NK-92 (cell line): ENCODE results near the gene AGAP1.

Experiments used
- DNase-seq: peaks from one replicate; lab custom pipeline; 2025; ENCODE audit not compliant: unreplicated experiment; lab: John Stamatoyannopoulos, UW

Gene AGAP1

DNA sequence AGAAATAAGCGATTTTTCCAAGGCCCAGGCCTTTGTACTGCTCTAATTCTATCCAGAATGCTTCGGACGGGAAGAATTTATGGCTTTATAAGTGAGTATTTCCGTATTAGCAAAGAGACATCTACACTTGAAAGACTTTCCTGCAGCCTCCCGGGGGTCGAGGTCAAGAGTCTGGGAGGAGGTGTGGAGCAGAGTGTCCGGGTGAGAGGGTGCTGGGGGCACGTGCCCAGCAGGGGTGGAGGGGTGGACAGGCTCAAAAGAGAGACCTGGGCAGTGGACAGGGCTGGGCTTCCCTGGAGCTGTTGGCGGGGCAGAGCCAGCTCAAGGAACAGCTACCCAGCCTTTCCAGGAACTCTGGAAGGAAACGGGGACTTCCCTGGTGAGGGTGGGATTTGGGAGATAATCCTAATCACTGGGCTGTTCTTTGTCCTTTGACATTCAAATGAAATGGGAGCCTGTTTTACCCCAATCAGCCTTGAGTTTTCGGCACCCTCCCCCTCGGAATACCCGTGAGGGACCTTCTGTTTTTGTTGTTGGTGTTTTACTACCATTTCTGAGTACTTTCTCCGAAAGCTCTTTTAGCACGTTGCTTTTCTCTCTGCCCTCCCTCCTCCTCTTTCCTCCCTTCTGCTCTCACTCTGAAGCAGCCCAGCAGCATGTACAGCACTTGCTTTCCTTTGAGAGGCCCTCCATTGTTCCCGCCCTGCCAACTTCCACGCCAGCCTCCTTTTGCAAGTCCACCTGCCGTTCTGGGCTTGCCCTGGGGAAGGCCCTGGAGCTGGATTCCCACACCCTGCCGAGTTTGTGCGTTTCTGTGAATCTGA, 164.7 kb downstream of the AGAP1 start:
- no peak for DNase-seq

DNA sequence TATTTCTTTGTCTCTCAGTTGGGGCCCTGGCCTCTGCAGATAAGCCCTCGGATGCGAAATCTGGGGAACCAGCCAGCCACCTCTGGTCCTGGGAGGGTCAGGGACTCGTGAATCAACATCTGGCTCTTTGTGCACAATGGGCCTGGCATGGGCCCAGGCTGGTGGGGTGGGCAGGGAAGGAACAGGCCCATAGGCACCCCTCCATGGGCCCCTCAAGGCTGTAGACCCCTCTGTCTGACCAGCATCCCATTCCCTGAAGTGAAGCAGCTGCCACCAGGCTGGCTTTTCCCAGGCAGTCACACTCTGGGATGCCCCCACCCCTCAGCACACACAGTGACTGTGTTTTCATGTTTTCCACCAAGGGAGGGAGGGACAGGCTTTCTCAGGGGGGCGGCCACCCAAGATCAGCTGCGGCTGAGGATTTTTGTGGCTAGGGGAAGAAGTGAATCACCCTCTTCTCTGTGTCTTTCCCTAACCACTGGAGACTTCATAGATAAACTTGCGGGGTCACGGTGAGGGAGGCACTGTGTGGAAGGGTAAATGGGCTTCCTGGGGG, 166.0 kb downstream of the AGAP1 start:
- DNase-seq: no peak

DNA sequence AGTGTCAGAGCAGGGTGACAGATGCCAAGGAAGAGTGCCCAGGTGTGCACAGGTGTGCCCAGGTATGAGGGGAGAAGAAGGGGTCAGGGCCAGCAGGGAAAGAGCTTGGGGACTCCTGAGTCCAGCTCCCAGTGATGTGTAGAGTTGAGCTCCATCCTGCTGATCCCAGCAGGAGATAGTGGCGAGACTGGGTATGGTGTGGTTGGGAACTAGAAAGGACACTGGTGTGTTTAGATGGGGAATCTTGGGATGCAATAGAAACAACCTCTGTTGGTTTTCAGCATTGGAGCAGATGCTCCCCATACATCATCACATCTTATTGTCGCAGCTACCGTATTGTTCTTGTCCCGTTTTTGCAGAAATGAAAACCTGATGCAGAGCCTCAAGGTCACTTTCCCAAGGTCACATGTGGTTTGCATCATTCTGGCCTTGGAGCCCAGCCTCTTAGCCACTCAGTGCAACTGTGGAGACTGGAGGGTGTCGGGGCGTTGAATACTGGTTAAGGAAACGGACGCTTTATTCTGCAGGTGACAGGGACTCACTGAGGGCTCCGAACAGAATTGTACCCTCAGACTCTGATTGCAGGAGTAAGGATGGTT, 166.7 kb downstream of the AGAP1 start:
- DNase-seq: no peak

DNA sequence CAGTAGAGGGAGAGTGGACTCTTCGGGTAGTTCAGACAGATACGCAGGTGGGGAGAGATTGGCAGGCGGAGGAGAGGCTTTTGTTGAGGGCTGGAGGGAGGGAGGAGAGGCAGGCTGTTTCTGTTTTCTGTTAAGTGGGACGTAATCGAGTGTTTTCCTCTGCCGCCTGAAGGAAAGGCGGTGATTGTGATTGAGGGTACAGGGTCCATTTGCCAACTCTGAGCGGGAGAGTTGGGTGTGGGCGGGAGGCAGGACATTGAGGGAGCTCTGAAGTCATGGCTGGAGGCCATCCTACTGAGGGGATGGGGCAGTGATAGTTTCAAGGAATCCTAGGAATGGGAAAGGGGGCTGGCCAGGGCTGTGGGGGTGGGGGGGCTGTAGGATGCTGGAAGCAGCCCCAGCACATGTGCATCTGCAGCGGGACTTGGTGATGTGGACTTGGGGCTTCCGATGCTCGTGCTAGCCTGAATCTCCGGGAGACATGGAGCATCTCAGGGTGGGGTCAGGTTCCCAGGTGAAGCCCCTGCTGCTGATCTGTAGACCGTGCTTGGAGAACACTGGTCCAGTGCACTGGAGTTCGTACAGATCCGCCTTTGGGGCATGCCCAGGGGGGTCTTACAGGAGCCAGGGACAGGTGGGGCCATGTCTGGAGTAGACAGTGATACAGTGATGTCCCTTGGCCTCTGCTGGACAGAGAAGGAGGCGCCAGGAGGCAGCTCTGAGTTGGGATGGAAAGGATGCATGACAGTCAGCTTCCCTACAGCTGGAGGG, 167.5 kb downstream of the AGAP1 start:
- DNase-seq: no peak

DNA sequence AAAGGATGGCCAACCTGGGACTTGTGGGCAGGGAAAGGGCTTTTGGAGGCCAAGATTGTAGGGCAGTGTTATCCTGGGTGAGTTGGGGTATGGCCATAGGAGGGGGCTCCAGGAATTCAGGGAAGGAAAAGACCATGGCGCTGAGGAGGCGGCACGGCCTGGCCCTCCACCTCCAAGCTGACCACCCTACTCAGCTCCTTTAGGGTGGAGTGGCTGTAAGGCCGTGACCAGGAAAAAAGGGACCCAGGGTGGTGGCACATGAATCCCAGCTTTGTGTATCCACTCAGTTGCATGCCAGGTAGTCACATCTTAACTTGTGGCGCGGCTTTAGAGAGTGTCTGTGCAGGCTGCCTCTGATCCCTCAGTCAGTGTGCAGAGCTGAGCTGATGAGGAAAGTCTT, 168.1 kb downstream of the AGAP1 start:
- DNase-seq: no peak

DNA sequence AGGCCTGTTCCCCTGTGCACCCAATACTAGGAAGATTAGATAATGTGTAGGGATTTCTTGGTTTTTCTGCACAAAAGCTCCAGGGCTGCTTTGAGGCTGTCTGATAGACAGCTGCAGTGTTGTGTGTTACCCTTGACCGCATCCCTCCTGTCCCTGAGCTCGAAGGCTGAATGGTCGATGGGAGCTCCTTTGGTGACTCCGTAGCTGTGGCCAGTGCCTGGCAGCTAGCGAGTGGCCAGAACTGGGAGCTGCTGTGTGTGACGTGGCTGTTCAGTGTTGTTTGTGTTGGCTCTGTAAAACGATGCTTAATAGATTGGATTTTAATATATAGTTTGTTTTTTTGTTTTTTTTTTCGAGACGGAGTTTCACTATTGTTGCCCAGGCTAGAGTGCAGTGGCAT, 170.0 kb downstream of the AGAP1 start:
- DNase-seq: no peak

DNA sequence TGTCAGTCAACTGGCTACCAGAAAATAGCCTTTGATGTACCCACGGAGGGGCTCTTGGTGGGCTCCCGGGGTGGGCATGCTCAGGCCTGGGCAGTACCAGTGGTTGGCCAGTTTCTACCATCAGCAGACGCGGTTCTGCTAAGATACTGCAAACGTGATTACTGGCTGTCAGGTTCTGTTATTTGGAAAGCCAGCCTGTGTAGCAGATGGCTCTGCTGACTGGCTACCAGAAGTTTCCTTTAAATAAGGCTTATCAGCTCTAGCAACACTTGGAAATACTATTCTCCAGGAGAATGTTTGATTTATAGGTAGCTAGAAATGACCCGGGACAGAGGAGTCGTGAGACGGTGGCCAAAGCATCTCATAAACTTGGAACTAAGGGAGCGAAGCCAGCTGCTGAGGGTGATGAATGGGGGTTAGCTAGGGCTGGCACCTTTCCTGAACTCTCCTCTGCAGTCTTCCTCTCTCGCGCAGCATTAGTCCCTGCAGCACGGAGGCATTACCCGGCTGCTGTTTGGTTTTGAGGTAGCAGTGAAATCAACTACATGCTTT, 171.9 kb downstream of the AGAP1 start:
- no peak for DNase-seq

DNA sequence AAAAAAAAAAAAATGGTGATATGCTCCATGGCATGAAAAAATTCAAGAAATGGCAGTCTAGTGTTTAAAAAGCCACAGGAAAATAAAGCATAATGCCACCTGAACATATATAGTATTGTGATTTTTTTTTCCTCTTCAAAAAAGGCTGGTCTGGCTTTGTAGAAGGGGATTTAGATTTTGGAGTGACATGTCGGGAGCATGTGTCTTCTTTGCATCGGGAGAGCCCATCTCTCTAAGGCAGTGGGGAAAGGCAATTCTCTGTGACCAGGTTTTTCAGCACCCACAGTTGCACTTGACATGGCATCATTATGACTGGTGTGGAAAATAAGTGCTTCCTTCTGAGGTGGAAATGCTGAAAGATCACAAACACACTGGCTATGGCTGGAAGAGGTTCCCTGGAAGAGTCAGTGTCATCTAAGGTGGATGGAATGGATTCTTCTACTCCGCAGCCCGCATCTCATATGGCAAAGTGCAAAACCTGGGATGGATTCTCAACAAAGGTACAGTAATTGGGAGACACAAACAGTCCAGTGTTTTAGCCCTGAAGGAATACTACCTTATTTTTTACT, 172.5 kb downstream of the AGAP1 start:
- DNase-seq: no peak

DNA sequence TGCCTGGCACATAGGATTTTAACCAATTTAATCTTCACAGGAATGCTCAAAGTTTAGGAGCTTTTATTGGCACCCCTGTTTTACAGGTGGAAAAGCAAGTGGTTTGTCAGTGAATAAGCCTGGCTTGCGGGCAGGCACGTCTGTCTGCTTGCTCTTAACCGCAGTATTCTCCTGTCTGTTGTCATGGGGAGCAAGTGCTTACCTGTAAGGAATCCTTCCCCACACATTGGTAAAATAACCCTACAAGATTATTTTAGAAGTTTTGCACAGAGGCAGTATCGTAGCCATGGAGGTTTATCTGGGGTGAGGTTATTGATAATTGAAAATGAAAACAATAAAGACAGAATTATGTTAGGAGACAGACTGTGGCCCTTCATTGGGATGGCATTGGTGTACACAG, 174.9 kb downstream of the AGAP1 start:
- DNase-seq: no peak

DNA sequence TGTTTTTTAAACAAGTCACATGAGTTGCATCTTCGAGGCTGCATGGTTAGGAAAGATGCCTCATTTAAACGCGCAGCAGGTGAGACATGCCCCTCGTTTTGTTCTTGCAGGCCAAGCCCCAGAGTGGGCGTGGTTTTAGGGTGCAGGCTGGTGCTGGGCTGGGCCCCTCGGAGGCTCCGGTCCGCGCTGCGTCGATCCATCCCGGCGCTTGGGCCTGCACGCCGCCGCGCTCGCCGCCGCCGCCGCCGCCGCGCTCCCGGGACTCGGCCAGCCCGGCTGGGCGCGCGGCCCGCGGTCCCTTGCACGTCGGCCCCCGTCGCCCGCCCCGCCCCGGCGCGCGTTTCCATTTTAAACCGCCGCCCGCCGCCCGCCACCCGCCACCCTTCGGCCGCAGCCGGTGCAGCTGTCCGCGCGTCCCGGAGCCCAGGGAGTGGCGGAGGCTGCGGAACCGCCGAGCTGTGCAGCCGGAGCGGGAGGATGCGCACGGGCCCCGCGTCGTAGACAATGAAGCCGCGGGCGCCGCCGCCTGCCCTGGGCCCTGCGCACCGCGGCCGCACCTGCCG, 175.5 kb downstream of the AGAP1 start:
- no peak for DNase-seq

DNA sequence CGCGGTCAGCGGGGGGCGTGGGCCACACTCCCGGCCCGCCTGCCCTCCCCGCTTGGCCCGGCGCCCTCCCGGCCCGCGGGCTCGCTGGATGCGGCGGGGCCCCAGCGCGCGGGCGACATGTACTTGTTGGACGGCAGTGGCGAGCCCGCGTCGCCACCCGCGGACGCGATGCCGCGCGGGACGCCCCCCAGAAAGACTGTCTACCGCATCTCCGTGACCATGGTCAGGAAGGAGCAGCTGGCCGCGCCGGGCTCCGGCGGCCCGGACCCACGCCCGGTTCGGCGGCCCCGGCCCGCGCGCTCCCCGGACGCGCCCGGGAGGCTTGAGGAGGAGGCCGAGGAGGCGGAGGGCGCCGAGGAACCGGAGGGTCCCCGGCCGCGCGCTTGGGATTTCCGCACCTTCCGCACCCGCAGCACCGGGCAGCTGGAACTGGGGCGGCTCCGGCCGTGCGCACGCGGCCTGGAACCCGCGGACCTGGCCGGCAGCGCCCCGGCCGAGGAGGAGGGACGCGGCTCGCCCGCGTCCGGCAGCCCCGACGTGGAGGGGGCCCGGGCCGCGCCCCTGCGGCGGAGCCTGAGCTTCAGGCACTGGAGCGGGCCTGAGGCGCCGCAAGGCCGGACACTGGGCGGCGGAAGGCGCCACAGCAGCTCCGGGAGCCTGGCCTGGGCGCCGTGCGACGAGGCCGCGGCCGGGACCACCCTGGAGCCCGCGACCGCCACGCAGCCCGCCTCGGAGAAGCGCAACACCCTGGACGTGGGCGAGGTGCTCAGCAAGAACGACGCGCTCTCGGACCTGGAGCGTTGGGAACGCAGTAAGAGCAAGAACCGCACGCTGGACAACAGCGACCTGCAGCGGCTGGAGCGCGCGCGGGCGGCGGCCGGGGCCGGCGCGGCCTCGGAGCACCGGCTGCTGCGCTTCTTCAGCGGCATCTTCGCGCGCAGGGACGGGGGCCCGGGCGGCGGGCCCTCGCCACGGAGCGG, 176.4 kb downstream of the AGAP1 start:
- DNase-seq: no peak

DNA sequence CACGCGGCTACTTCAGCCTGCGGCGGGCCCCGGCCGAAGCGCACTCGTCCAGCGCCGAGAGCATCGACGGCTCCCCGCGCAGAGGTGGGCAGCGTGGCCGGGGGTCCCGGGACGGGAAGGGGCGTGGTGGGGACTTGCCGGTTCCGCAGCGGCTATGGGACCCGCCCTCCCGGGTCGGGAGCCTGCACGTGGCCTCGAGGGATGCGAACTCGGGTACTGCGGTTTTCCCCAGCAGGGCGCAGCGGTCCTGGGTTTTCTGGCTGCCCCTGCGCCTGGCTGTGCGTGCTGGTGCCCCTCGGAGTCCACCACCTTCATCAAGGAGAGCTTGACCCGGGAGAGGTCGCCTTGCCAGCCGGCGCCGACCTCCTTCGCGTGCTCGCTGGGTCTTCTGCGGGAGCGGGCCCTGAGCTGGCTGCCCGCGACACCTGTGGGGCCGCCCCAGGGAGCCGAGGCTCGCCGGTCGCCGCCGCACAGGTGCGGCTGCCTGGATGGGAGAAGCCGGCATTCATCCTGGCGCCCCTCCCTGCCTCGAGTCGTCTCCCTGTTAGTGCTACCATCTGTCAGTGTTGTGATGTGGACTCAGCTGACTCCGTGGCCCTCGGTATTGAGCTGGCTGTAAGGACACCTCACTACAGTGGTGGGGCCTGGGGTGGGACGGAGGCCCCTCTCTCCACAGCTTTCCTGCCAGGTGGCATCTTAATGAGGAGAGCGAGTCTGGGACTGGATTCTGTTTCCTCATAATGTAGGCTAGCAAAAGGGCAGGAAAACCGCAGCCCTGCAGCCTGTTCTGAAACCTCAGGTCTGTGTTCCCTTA, 177.3 kb downstream of the AGAP1 start:
- DNase-seq: no peak

DNA sequence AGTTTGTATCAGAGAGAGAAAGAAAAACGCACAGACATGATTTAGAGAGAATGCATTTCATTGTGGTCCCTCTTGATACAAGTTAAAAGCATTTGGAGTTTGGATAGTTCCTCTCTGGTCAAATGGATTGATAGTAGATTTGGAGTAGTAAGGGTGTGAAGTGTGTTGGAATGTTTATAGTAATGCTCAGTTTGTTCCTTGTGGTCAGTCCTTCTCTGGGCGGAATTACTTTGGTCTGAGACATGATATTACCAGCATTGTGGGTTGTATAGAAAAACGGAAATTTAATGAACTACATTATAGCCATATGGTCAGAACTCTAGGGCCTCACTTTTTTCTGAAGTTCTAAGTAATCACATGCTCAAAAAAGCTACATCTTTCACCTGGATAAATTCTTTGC, 178.9 kb downstream of the AGAP1 start:
- no peak for DNase-seq

DNA sequence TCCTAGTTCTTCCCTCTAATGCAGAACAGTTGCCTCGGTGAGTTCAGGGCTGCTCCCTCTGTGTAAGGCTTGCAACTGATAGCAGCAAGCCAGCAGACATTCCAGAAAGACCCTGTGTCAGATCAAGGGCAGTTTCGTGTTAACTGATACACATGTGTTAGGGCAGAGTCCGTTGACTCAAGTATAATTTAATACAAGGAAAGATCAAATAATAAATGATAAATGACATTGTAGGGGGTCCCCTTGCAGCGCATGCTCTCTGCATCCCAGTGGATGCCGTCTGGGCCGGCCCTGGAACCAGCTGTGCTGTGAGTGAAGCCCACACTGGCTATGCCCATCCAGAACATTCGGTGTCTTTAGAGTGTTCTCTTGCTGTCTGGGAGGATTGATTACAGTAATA, 180.3 kb downstream of the AGAP1 start:
- no peak for DNase-seq

DNA sequence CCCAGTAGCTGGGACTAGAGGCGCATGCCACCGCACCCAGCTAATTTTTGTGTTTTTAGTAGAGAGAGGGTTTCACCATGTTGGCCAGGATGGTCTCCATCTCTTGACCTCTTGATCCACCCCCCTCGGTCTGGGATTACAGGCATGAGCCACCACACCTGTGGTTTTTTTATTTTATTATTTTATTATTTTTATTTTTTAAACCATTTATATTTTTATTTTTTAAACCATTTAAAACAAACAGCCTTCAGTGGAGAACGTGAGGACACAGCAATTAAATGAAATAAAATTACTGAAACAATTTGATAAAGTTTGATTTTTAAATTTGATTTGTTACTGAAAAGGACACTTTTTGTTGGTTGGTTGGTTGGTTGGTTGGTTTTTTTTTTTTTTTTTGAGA, 181.0 kb downstream of the AGAP1 start:
- DNase-seq: no peak

DNA sequence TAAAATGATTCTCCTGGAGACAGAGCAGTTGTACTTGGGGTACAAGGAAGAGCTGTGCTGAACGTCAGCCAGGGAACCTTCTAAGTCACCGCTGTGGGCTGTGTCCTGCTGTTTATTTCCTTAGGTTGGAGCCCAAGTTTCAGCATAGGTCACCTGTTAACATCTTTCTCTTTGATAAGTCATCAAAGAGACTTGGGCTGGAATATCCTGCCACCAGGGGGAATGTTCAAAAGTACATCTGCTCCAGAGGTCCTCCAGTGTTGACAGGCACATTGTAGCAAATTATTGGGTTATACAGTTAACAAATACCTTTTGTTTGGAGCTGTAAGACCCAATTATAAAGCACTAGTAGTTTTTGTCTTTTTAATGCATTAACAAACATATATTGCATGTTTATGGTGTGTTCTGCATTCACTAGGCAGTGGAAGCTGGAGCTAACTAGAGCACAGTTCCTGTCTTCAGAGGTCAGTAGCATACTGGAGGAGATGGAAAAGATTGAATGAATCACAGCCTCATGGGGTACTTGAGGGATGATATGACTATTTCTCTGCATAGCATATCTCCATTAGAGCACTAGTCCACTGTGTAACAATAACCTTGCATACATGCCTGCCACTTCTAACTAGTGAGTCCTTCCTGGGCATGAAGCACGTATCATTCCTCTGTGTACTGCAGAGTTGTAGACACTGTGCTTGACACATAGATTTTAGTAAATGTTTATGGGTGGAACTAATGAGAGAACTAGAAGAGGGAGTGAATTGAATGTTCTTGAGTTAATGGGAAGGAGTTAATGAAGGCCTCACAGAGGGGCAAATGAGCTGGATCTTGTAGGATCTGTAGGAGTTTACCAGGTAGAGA, 182.1 kb downstream of the AGAP1 start:
- no peak for DNase-seq

DNA sequence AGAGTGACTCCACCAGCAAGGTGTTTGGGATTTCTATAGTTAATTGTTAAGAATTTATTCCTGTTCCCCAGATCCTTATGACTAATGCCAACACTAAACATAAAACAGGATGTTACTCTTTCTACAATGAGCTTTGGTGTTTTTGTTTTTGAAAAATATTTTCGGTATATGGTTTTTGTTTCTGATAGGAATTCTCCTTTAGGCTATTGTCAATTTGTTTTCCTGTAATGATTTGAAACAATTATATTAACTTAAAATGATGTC, 182.6 kb downstream of the AGAP1 start:
- no peak for DNase-seq

DNA sequence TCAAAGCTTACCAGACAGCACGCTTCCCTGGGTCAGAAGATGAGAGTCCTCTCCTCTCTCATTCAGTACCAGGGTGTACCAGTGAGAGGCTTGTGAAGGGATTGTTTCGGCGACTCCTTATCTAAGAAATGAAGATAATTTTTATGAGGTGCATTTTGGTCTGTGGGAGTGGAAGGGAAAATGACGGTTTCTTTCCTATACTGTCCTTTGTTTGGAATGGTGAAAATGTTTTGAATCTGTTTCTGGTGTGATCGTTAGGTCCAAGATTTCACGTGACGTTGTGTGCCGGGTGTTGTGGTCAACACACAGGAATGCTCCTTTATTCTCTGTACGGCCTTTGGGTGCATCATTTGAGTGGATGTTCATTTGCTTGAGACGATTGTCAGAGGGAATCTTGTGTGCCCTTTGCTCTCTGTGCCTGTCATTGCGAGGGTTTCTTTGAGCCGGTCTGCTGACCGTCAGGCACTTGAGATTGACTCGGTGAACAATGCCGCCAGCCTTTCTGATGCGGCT, 183.5 kb downstream of the AGAP1 start:
- DNase-seq: no peak
